ENCODE data around the gene SHISA7. TPM values are rescaled to one million over a fixed set of nuclear protein-coding genes. Genes with fewer than 3 reads are reported as not detected.

Gene SHISA7
- total RNA-seq, 3 donors from 2014 or later (not counting 1 experiment from before 2014, with no cell fraction given) = not detected

GRCh38 chr19:55461974-55462626 lies 19.0 kb upstream of the SHISA7 start:
- no peaks in the 10 kb centered on the region for H3K36me3 ChIP-seq (ENCODE audit: control insufficient read depth, insufficient read depth, low read length)
- no peak for ATAC-seq
- peak overlapping the region; percentile 91 for H3K4me3 ChIP-seq (ENCODE audit: low read length)
- no peak for TF ChIP-seq CTCF (IDR thresholded peaks at IDR 0.05)
- Mint-ChIP-seq H3K27me3 (ENCODE audit: low read depth in 2 of 2) (peaks cover 0 to 5% of the 10 kb centered on the region in 2 donors), H3K36me3 (no peaks in the 10 kb centered on the region), H3K9me3 (no peaks in the 10 kb centered on the region), H3K4me3 (peak overlapping the region; percentile 95), H3K27ac (peak overlapping the region; percentile 91 to 92), H3K4me1 (peaks cover 24 to 32% of the 10 kb centered on the region in 2 donors)
- DNase-seq = no peak
- WGBS (ENCODE audit: insufficient coverage) = 11% methylated on average over 26 of the region's 27 CpGs
- no peaks in the 10 kb centered on the region for H3K9me3 ChIP-seq (ENCODE audit: control insufficient read depth, insufficient read depth, low read length)
- no peaks in the 10 kb centered on the region for H3K27me3 ChIP-seq (ENCODE audit: control insufficient read depth, insufficient read depth, low read length)
- peak overlapping the region; percentile 81 for H3K27ac ChIP-seq (ENCODE audit: low read length)
- intact Hi-C loops (cut with micrococcal nuclease) = loop anchor here (2.0 kb wide), 1 partner anchor 15 kb away; the partner anchor contains the start of gene ZNF628
- H3K4me1 ChIP-seq (ENCODE audit: control insufficient read depth, insufficient read depth, low read length) = peaks cover 15% of the 10 kb centered on the region

GRCh38 chr19:55461259-55461973 lies 18.3 kb upstream of the SHISA7 start, which contains the start of gene ISOC2:
ISOC2 (minus strand) TSS chr19:55461642; CDS start chr19:55456486, 5,156 bp downstream.
- Mint-ChIP-seq H3K4me3 (peak within 1 kb of the TSS; percentile 95), H3K27ac (peak within 1 kb of the TSS; percentile 91 to 92), H3K36me3 (no peaks in the 10 kb centered on the region), H3K9me3 (no peaks in the 10 kb centered on the region), H3K27me3 (ENCODE audit: low read depth in 2 of 2) (peaks cover 0 to 4% of the 10 kb centered on the region in 2 donors), H3K4me1 (peaks cover 24 to 32% of the 10 kb centered on the region in 2 donors)
- ATAC-seq = peak; percentile 94 to 99 (median 95)
- H3K4me1 ChIP-seq (ENCODE audit: control insufficient read depth, insufficient read depth, low read length) = peaks cover 15% of the 10 kb centered on the region
- no peaks in the 10 kb centered on the region for H3K9me3 ChIP-seq (ENCODE audit: control insufficient read depth, insufficient read depth, low read length)
- H3K27me3 ChIP-seq (ENCODE audit: control insufficient read depth, insufficient read depth, low read length) = no peaks in the 10 kb centered on the region
- H3K36me3 ChIP-seq (ENCODE audit: control insufficient read depth, insufficient read depth, low read length) = no peaks in the 10 kb centered on the region
- intact Hi-C loops (cut with micrococcal nuclease) = loop anchor here (2.0 kb wide), 1 partner anchor 15 kb away; the partner anchor contains the start of gene ZNF628
- no peak for TF ChIP-seq CTCF (IDR thresholded peaks at IDR 0.05)
- under 1% methylated on average over 54 of the region's 54 CpGs for WGBS (ENCODE audit: insufficient coverage)
- peak within 1 kb of the TSS; percentile 91 for H3K4me3 ChIP-seq (ENCODE audit: low read length)
- peak within 1 kb of the TSS; percentile 81 for H3K27ac ChIP-seq (ENCODE audit: low read length)
- peak; percentile 100 for DNase-seq

DNA sequence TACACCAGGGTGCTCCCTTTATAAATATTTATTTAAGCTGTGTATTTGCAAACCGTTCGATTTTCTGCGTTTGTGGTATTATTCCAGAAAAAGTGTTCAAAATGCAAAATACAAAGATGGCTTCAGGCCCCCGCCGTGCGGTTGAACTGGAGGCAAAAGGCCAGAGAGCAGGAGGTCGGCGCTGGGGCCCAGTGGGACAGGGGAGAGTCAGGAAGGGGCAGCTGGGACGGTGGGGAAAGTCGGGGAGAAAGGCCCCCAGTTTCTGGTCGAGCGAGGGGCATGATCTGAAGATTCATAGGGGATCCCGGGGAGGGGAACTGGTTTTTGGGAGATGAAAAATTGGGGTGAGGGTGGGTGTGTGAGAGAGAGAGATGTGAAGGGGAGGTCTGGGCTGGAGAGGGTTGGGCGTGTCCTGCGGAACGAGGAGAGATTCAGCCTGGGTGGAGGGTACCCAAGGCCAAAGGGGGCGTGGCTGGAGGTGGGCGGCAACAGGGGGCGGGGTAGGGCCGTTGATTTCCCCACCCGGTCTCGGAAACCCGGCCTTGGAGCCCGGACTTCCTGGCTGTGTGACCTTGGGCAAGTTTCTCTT lies 17.7 kb upstream of the SHISA7 start:
- Histone ChIP-seq H3K9me3 (ENCODE audit: control insufficient read depth, insufficient read depth, low read length) (no peaks in the 10 kb centered on the region), H3K4me3 (ENCODE audit: low read length) (peak overlapping the region; percentile 91), H3K27ac (ENCODE audit: low read length) (peak overlapping the region; percentile 71), H3K4me1 (ENCODE audit: control insufficient read depth, insufficient read depth, low read length) (peaks cover 15% of the 10 kb centered on the region), H3K36me3 (ENCODE audit: control insufficient read depth, insufficient read depth, low read length) (no peaks in the 10 kb centered on the region), H3K27me3 (ENCODE audit: control insufficient read depth, insufficient read depth, low read length) (no peaks in the 10 kb centered on the region)
- WGBS (ENCODE audit: insufficient coverage) = 48% methylated on average over 22 of the region's 24 CpGs
- peaks cover 0 to 3% of the 10 kb centered on the region in 2 donors for H3K27me3 Mint-ChIP-seq (ENCODE audit: low read depth in 2 of 2)
- DNase-seq = peak in 1 of 2 donors; percentile 57
- H3K4me3 Mint-ChIP-seq = peak overlapping the region; percentile 95
- no peak for TF ChIP-seq CTCF (IDR thresholded peaks at IDR 0.05)
- no peaks in the 10 kb centered on the region for H3K9me3 Mint-ChIP-seq
- intact Hi-C loops (cut with micrococcal nuclease) = loop anchor here (2.0 kb wide), 1 partner anchor 16 kb away; the partner anchor contains the start of gene ZNF628
- peaks cover 24 to 32% of the 10 kb centered on the region in 2 donors for H3K4me1 Mint-ChIP-seq
- peak overlapping the region; percentile 91 to 92 for H3K27ac Mint-ChIP-seq
- no peak for ATAC-seq
- H3K36me3 Mint-ChIP-seq = no peaks in the 10 kb centered on the region

Measured in natural killer cell (primary cell).